Activated B cell treated with CpG ODN at 0.5 μM for 24 hours (primary cell): ENCODE measurements around the gene LRRC17. TPM values are rescaled to one million over a fixed set of nuclear protein-coding genes. Genes with fewer than 3 reads are reported as not detected.

Experiments
- ATAC-seq: fragments of 200-7000 bp; cut with Tn5 transposase; one replicate; pipeline ENCODE4 v1.10.0; 2021; ENCODE audit warnings: low read depth, mild to moderate bottlenecking, moderate library complexity
- CTCF ChIA-PET: fragments of 350-600 bp; sonication (Branson Sonifier 250); formaldehyde crosslinking; loops from one replicate; lab custom pipeline; 2021; ENCODE audit warnings: antibody characterized with exemption; lab: Charles Lee
- POLR2A ChIA-PET: fragments of 350-600 bp; sonication (Branson Sonifier 250); formaldehyde crosslinking; loops from one replicate; lab custom pipeline; 2021; ENCODE audit warnings: antibody characterized with exemption; lab: Charles Lee
- DNase-seq: peaks from one replicate; pipeline ENCODE4 v3.0.0; 2022
- H3K27ac Mint-ChIP-seq: one replicate; pipeline ENCODE4 v1.8.0; 2020; ENCODE audit warnings: mixed read lengths
- H3K27me3 Mint-ChIP-seq: one replicate; pipeline ENCODE4 v1.8.0; 2021; ENCODE audit warnings: mixed read lengths
- H3K36me3 Mint-ChIP-seq: one replicate; pipeline ENCODE4 v1.8.0; 2021; ENCODE audit warnings: low read depth, mixed read lengths
- H3K4me1 Mint-ChIP-seq: one replicate; pipeline ENCODE4 v1.8.0; 2021; ENCODE audit warnings: mixed read lengths
- H3K4me3 Mint-ChIP-seq: one replicate; pipeline ENCODE4 v1.8.0; 2020; ENCODE audit warnings: mild to moderate bottlenecking, mixed read lengths
- H3K9me3 Mint-ChIP-seq: one replicate; pipeline ENCODE4 v1.8.0; 2020; ENCODE audit warnings: mixed read lengths
- intact Hi-C: fragments of 100-400 bp; cut with micrococcal nuclease; formaldehyde crosslinking; loops from one replicate; pipeline ENCODE4 v1.15.1; 2024
- total RNA-seq: library from RNA; stranded (reverse); gene quantifications from 2 replicates; pipeline ENCODE4 v1.2.3, GENCODE V29; 2022
- TF ChIP-seq, protein P1 (sequence below): fragments of 200-600 bp; IDR thresholded peaks from one replicate; pipeline ENCODE4 v1.8.0; 2022; ENCODE audit warnings: antibody characterized with exemption, mild to moderate bottlenecking

LRRC17 gene
- total RNA-seq, 1 donor from 2014 or later = 0.16 TPM

DNA sequence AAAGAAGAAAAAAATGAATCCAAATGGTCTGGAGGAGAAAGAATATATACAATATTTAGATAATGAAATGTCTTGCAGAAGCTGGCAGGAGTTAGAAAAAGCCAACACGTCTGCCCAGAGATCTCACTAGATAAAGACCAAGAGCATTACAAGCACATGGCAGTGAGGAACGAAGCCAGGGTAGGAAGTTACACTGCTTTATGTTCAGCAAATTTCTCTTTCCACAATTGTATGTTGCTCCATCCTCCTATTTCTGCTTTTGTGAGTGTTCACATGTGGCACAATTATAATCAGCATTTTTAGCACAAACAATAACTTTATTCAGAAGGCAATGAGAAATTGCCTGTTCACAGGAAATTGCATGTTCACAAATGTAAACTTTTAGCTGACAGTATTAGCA lies 53.7 kb downstream of the LRRC17 start:
- H3K4me1 Mint-ChIP-seq = no peaks in the 10 kb centered on the region

DNA sequence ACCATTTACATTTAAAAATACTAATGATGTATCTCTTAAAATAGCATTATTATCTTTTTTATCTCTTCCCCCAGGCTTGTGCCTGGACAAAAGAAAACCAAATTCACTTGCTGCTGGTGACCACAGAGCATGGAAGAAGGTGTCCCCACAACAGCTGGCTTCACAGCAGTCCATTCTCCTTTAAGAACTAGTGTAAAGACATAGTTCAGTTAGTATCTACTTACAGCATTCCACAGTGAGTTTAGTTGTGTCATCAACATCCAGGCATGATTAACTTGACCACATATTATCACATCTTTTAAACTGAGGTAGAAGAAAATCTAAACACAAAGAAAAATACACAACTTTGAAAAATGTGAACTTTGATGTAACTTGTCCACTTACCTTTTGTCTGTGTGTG lies 55.0 kb downstream of the LRRC17 start:
- Mint-ChIP-seq H3K27me3 (no peaks in the 10 kb centered on the region), H3K36me3 (no peaks in the 10 kb centered on the region), H3K4me1 (no peaks in the 10 kb centered on the region), H3K4me3 (no peak overlapping the region), H3K9me3 (no peaks in the 10 kb centered on the region), H3K27ac (no peak overlapping the region)
- DNase-seq (no peak), ATAC-seq (no peak)
- intact Hi-C loops = no loop called here
- ChIA-PET POLR2A (no interaction called here), CTCF (no interaction called here)
- TF ChIP-seq, protein P1, sequence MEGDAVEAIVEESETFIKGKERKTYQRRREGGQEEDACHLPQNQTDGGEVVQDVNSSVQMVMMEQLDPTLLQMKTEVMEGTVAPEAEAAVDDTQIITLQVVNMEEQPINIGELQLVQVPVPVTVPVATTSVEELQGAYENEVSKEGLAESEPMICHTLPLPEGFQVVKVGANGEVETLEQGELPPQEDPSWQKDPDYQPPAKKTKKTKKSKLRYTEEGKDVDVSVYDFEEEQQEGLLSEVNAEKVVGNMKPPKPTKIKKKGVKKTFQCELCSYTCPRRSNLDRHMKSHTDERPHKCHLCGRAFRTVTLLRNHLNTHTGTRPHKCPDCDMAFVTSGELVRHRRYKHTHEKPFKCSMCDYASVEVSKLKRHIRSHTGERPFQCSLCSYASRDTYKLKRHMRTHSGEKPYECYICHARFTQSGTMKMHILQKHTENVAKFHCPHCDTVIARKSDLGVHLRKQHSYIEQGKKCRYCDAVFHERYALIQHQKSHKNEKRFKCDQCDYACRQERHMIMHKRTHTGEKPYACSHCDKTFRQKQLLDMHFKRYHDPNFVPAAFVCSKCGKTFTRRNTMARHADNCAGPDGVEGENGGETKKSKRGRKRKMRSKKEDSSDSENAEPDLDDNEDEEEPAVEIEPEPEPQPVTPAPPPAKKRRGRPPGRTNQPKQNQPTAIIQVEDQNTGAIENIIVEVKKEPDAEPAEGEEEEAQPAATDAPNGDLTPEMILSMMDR = no peak

More for the DNA sequence above, 53.7 kb downstream of the LRRC17 start:
- intact Hi-C loops = no loop called here
- Mint-ChIP-seq H3K4me3 (no peak overlapping the region), H3K27me3 (no peaks in the 10 kb centered on the region), H3K27ac (no peak overlapping the region), H3K9me3 (no peaks in the 10 kb centered on the region), H3K36me3 (no peaks in the 10 kb centered on the region)
- TF ChIP-seq, protein P1 = no peak
- CTCF ChIA-PET = no interaction called here
- ATAC-seq (no peak), DNase-seq (no peak)
- POLR2A ChIA-PET = no interaction called here

DNA sequence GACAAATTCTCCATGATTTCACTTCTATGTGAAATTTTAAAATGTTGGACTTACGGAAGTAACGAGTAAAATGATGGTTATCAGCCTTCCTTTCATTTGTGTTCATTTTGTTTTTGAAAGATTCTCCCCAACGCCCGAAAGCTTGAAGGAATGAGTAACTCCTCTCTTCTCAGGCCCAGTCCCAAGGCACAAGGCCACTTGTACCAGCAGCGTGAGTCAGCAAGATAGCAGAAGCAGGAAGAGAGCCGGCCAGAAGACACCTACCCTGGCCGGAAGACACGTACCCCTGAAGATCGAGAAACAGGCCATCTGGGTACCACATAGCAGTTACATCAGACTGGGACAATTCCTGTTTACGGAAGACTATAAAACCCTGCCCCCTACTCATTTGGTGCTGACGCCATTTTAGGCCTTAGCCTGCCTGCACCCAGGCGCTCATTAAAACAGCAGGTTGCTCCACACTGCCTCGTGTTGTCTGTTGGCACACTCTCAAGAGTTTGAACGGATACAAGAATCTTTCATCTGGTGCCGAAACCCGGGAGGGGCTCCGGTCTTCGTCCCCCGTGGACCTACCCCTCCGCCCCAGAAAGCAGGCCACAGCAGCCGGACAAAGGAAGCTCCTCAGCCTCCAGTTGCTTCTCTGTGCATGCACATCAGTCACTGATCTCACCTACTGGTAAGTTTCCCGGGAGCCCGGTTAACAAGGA lies 60.4 kb downstream of the LRRC17 start:
- Mint-ChIP-seq H3K4me1 (no peaks in the 10 kb centered on the region), H3K4me3 (no peak overlapping the region), H3K9me3 (no peaks in the 10 kb centered on the region), H3K27me3 (peaks cover 2% of the 10 kb centered on the region), H3K36me3 (no peaks in the 10 kb centered on the region), H3K27ac (no peak overlapping the region)
- no peak for ATAC-seq
- POLR2A ChIA-PET = no interaction called here
- TF ChIP-seq, protein P1 = no peak
- CTCF ChIA-PET = no interaction called here
- intact Hi-C loops = no loop called here
- DNase-seq = no peak

DNA sequence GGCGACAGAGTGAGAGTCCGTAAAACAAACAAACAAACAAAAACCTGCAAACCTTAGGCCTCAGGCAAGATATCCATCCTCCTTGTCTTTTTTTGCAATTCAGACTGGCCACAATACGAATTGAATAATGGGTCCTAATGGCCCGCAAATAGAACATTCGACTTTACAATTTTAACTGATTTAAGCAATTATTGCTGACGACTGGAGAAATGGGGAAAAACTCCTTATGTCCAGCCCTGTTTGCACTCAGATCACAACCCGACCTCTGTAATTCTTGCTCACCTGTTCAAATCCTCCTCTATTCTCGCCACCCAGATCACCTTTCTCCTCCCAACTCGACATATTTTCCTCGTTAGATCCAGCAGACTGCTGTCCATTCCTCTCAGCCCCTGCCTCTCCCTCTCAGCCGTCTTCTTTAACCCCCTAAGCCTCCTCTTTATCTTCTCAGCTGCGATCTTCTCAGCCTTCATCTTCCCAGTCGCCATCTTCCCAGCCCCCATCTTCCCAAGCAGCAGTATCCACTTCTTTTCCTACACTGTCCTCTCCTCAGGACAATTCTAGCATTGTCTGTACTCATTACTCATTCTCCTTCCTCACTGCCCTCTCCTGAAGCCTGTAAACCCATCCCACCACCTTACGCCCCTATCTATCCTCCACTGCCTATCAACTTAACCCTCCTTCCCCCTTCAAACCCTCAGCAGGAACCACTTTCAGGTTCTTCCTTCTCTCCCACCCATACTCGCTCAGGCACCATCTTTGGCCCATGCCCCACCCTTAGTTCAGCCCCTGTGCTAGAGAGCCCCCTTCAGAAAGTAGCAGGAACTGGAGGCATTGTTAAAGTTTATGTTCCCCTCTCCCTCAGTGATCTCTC lies 61.8 kb downstream of the LRRC17 start:
- DNase-seq = no peak
- ChIA-PET CTCF (no interaction called here), POLR2A (no interaction called here)
- intact Hi-C loops = no loop called here
- Mint-ChIP-seq H3K36me3 (no peaks in the 10 kb centered on the region), H3K27ac (no peak overlapping the region), H3K4me1 (no peaks in the 10 kb centered on the region), H3K27me3 (peaks cover 2% of the 10 kb centered on the region), H3K9me3 (no peaks in the 10 kb centered on the region), H3K4me3 (no peak overlapping the region)
- no peak for ATAC-seq
- TF ChIP-seq, protein P1 = no peak

DNA sequence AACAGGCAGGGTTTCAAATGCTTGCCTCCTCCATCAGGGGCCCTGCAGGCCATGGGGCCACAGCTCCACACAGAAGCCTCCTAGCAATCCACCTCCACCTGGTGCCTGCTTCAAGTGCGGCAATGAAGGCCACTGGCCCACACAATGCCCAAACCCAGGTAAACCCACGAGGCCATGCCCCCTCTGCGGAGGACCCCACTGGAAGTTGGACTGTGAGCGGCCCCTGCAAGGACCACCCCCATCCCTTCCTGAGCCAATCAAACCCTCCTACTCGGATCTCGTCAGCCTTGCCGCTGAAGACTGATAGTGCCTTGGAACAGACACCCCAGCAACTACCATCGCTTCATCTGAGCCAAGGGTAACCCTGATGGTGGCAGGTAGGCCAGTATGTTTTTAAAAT lies 63.1 kb downstream of the LRRC17 start:
- DNase-seq = no peak
- Mint-ChIP-seq H3K4me1 (no peaks in the 10 kb centered on the region), H3K4me3 (no peak overlapping the region), H3K27ac (no peak overlapping the region), H3K27me3 (peaks cover 2% of the 10 kb centered on the region), H3K36me3 (no peaks in the 10 kb centered on the region), H3K9me3 (no peaks in the 10 kb centered on the region)
- TF ChIP-seq, protein P1 = no peak
- intact Hi-C loops = no loop called here
- ChIA-PET POLR2A (no interaction called here), CTCF (no interaction called here)
- ATAC-seq = no peak
